Kidney capillary endothelial cell (primary cell): ENCODE results near the gene CAMSAP3.

Source experiments
- DNase-seq: peaks from one replicate; pipeline ENCODE4 v3.0.0-alpha.2; 2018; ENCODE audit warnings: low spot score

Gene CAMSAP3

DNA sequence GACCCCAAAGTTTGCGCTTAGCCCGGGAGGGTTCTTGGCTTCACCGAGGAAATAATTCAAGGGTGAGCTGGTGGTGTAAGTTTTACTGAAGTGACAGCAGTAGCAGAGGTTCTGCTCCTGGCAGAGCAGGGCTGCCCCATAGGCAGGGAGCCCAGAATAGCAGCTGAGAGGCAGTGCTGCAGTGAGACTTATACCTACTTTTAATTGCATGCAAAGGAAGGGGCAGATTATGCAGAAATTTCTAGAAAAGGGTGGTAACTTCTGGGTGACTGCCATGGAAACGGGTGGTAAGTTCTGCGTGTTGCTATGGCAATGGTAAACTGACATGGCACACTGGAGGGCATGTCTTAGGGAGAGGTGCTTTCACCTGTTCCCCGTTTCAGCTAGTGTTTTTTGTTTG lies 17.5 kb upstream of the CAMSAP3 start:
- DNase-seq = no peak

DNA sequence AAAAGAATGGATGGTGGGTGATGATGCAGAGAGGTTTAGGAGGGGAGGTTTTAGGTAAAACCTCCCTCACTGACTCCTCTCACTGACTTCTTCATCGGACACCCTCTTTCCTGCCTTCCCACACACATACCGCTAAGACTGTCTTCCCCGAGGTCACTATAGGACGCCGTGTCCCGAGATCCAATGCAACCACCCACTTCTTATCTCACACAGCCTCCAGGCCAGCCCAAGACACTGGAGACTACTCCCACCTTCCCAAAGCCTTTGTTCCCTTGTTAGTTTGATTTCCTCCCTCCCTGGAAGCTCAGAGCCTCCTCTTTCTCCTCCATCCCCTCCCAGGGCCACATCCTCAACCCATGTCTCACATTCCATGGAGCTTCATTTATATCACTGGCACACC lies 16.5 kb upstream of the CAMSAP3 start:
- no peak for DNase-seq

DNA sequence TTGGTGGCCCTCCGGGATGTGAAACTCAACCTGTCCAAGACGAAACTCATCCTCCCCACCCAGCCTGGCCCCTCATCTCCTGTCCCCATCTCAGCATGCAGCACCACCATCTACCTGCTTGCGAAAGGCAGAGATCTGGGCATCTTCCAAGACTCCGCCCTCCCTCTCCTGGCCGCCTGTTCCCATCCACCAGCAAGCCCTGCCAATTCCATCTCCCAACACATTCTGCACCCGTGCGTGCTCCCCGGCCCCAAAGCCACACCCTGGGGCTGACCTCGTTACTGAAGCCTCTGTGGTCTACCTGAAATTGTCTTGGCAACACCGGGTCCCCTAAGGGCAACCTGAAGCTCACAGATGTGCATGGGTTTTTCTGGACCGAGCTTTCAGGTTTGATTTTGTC lies 13.2 kb upstream of the CAMSAP3 start:
- DNase-seq = no peak

DNA sequence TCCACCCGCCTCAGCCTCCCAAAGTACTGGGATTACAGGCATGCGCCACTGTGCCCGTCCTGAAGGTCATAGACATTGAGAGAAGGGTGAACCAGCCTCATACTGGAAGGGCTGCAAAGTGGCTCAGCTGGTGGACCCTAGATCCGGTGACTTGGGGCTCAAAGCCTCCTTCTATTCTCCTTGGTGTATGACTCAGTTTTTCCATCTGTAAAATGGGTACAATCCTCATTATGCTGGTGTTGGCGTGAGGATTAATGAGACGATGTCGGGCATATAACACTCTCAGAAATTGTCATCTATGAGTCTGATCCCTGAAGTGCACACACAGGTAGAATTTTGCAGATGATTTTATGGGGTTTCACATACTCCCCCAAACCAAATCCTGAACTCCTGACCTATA lies 5.8 kb upstream of the CAMSAP3 start:
- DNase-seq = no peak

DNA sequence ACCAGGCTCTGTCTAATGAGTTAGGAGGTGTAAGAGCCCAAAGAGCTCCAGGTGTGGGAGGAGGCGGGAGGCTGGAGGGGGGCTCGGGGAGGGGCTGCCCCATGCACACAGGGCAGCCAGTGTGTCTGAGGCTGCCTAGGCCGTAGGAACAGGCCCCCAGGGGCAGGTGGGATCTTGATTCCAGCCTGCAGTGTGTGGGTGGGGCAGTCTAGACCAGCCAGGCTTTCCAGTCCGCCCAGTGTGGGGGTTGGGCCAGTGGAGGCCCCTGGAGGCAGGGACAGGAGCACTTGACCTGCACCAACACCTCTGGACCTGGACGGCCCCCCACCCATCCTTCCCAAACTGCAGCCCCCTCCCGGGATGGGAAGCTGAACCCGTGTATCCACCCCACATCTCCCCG lies 5.4 kb upstream of the CAMSAP3 start:
- DNase-seq = no peak

DNA sequence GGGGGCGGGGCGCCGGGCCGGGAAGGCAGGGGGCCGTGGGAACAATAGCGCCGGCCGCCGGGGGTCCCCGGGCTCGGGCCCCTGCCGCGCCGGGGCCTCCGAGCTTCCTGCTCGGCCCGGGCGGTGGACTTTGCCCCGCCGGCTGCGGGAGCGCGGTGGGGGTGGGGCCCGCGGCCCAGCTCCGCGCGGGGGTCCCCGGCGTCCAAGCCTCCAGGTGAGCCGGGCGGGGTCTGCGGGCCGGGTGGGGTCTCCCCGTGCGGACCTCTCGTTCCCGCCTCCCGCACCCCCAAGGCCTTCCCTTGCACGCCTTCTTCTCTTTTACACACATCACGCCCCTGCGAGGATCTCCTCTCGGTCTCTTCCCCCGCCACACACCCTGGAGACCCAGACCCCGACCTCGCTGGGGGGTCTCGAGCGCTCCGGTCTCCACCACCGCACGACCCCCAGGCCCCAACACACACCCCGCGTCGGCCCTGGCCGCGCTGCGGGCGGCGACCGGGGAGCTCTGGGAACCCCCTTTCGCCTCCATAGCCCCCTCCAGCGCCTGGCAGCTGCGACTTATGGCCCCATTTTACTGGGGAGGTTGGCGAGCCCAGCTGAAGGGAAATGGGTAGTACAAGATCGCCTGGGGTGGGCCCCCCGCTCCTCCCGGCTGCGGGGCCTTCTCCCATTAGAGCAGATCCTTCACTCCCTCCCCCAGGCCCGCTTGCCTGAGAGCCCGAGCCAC lies 711 bp downstream of the CAMSAP3 start:
- no peak for DNase-seq

DNA sequence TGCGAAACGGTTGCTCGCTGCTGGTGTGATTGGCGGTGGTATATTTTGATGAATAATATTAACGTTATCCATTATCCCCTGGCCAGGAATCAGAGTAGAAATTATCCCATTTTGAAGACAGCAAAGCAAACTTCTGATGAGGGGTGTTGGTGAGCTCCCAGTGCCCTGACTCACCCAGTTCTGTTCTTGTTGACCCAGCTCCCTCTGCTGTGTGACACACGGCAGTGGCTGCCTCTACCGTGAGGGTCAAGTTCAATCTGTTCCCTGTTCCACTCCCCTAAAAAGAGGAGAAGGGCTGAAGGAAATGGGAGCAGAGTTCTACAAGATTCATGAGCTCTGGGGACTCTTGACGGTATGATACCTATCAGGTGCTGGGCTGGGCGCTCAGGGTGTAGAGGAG lies 2.0 kb downstream of the CAMSAP3 start:
- DNase-seq = no peak

DNA sequence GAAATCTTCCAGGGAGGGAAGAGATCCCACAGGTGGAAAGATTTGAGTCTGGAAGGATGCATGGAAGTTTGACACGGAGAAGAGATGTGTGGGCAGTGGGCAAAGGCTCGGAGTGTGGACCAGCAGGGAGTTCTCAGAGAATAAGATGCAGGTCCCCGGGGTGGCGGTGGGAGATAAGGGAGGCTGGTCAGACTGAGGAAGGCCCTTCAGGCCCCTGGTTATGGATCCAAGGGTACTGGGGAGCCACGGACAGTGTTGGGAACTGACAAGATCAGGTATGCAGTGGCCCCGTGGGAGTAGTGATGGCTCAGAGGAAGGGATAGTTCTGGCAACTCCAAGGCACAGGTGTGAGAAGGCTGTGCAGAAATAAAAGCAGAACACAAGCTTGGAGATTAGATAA lies 2.5 kb downstream of the CAMSAP3 start:
- no peak for DNase-seq

DNA sequence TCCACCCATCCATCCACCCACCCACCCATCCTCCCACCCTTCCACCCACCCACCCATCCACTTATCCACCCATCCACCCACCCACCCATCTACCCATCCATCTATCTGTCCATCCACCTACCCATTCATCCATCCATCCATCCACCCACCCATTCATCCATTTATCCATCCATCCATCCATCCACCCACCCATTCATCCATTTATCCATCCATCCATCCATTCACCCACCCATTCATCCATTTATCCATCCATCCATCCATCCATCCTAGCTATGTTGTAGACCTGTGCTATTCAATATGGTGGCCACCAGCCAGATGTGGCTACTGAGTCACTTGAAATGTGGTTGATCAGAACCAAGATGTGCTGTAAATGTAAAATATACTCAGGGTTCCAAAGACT lies 5.1 kb downstream of the CAMSAP3 start:
- DNase-seq = no peak

DNA sequence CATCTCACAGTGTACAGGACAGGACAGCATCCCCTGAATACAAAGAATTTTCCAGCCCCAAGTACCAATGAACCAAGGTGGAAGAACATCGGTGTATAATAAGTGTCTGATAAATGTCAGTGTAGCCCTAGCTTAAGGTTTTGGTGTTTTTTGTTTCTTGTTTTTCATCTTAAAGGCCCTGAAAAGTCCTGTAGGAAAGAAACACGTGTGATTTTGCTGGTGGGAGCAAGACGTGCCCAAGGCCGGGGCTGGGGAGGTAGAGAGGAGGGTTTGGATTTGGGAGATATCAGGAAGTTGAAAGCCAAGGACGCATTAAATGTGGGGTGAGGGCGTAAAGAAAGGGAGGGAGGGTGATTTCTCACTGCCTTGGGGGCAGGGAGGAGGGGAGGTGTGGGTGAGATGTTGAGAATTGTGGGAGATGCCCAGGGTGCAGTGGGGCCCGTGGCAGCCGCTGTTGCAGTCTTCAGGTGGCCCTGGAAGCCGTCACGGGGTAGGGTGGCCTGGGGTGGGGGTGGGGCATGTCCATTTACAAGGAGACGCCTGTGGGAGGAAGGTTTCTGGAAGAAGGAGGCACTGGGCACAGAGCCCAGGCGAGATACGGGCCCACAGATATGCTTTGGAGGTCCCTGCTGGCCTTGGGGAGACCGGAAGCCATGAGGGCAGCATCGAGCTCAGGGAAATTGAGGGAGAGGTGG lies 6.7 kb downstream of the CAMSAP3 start:
- DNase-seq = no peak

DNA sequence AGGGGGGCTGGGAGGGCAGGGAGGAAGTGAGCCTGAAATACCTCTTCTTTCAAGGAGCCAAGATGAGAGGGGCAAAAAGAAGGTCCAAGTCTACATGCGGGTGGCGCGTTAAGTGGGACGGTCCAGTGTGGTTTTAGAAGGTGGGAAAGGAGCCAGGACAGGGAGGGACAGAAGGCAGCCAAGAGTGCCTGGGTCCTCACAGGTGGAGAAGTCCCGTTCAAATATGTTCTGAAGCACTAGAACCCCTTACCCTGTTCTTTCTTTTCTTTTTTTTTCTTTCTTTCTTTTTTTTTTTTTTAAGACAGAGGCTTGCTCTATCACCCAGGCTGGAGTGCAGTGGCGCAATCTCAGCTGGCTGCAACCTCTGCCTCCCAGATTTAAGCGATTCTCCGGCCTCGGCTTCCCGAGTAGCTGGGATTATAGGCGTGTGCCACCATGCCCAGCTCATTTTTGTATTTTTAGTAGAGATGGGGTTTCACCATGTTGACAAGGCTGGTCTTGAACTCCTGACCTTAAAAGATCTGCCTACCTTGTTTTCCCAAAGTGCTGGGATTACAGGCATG lies 7.4 kb downstream of the CAMSAP3 start:
- DNase-seq = no peak

DNA sequence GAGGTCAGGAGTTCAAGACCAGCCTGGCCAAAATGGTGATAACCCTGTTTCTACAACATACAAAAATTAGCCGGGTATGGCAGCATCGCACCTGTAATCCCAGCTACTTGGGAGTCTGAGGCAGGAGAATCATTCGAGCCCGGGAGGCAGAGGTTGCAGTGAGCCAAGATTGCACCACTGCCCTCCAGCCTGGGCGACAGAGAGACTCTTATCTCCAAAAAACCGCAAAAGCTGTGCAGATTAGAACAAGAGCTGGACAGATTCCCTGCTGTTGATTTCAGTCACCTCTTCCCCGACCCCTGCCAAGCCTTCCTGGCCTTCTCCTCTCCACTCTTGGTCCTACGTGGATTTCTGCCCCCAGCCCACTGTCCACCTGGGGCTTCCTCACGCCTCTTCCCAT lies 8.3 kb downstream of the CAMSAP3 start:
- no peak for DNase-seq

DNA sequence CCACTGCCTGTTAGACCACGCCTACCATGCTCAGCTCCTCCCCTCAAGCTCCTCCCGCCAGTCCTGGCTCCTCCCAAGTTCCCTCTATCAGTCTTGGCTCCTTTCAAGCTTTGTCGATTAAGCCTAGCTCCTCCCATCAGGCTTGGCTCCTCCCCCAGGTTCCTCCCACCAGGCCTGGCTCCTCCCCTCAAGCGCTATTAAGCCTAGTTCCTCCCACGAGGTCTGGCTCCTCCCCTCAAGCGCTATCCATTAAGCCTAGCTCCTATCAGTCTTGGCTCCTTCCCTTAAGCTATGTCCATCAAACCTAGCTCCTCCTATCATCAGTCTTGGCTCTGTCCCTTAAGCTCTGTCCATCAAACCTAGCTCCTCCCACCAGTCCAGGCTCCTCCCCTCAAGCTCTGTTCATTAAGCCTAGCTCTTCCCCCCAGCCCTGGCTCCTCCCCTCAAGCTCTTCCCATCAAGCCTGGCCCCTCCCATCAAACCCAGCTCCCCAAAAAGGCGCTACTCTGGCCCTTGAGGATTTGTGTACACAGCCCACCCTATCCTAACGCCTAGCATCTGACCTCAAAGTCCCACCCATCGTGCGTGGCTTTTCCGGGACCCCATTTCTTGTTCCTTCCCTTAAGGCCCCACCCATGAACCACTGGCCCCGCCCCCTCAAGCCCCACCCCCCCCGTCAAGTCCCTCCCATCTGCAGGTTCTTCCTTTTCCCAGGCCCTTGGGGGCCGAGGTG lies 10.0 kb downstream of the CAMSAP3 start:
- DNase-seq = no peak

DNA sequence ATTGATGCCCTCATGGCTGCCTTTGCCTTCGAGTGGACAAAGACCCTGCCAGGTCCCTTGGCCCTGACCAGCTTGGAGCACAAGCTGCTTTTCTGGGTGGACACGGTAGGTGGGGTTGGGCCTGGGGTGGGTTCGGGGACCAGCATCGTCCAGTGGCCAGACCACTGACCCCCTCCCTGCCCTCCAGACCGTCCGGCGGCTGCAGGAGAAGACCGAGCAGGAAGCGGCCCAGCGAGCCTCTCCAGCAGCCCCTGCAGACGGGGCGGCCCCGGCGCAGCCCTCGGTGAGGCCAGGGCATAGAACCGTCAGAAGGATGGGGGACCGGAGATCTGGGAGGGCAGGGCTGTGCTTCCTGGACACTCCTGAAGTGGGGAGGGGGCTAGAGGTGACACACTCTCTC lies 10.6 kb downstream of the CAMSAP3 start:
- DNase-seq = no peak

DNA sequence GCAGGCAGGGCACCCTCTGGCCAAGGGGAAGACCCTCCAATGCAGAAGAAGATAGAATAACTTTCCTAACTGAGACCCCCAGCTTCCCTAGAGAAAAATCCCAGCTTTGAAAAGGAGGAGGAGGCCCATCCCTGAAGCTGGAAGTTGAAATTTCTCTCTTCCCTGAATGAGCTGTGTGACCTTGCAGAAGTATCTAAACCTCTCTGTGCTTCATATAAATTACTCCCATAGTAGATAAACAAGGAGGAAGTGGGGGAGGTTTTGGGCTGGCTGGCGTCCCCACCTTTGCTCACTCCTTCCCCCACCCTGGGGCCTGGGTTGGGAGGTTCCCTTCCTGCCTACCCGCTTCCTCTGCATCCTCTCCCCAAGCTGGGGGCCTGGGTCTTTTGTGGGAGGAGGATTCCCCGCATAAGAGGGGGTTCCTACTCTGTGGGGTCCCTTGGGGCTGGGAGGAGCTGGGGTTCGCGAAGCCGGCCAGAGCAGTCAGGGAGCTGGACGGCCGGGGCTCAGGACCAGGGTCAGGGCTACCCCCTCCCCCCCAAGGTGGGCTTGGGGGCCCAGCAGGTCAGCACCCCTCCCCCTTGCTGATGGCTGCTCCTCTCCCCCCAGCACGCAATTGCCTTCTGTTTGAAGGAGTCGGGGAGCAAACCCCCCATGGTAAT lies 11.7 kb downstream of the CAMSAP3 start:
- no peak for DNase-seq

DNA sequence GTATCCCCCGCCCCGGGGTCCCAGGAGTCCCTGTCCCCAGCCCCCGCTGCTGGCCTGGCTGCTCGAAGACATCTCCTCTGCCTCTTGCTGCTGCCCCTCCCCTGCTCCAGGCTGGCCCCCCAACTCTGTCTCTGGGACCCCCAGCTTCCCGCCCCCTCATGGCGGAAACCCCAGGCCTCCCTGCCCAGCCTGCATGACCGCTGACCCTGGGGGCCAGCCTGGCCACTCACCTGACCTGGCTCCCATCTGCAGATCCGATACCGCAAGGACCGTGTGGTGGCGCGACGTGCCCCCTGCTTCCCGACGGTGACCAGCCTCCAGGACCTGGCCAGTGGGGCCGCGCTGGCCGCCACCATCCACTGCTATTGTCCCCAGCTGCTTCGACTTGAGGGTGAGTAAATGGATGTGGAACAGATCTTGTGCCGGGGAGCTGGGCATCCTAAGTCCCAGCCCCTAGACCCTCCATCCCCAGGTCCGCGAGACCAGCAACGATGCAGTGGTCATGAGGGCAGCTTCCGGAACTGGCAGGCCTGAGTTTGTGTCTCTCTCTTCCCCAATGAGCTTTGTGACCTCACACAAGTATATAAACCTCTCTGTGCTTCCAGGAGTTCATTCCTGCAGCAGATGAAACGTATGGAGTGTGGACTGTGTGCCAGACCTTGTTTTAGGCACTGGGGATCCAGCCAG lies 12.4 kb downstream of the CAMSAP3 start:
- DNase-seq = no peak

DNA sequence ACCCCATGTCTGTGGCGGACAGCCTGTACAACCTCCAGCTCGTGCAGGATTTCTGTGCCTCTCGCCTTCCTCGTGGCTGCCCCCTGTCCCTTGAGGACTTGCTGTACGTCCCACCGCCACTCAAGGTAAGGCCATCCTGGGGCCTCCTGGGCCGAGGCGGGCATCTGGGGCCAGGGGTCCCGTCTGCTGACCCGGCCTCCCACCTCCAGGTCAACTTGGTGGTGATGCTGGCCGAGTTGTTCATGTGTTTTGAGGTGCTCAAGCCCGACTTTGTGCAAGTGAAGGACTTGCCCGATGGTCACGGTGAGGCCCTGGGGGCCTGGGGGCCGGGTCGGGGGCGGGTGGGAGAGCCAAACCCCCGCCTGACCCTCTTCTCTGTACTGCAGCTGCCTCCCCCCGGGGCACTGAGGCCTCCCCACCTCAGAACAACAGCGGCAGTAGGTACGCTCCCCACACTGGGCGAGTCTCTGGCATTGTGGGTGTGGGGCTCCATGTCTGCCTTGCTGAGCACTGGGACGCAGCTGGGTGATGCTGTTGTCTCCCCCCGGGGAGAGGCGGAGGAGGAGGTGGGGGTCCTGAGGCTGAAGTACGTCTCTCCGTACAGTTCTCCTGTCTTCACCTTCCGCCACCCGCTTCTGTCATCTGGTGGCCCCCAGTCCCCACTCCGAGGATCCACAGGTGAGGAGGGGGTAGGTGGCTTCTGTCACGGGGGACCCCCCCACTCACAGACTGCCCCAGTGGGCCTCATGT lies 15.0 kb downstream of the CAMSAP3 start:
- DNase-seq = no peak

DNA sequence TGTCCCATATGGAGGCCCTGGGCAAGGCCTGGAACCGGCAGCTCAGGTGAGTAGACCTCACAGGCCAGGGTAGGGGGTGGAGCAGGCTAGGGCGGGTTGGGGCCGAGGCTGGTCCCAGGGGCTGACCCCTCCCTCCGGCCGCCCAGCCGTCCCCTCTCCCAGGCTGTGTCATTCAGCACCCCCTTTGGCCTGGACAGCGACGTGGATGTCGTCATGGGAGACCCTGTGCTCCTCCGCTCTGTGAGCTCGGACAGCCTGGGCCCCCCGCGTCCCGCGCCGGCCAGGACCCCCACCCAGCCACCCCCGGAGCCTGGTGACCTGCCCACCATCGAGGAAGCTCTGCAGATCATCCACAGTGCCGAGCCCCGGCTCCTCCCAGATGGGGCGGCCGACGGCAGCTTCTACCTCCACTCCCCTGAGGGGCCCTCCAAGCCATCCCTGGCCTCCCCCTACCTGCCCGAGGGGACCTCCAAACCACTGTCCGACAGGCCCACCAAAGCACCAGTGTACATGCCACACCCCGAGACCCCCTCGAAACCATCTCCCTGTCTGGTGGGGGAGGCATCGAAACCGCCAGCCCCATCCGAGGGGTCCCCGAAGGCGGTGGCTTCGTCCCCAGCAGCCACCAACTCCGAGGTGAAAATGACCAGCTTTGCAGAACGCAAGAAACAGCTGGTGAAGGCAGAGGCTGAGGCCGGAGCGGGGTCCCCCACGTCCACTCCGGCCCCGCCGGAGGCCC lies 16.0 kb downstream of the CAMSAP3 start:
- no peak for DNase-seq

DNA sequence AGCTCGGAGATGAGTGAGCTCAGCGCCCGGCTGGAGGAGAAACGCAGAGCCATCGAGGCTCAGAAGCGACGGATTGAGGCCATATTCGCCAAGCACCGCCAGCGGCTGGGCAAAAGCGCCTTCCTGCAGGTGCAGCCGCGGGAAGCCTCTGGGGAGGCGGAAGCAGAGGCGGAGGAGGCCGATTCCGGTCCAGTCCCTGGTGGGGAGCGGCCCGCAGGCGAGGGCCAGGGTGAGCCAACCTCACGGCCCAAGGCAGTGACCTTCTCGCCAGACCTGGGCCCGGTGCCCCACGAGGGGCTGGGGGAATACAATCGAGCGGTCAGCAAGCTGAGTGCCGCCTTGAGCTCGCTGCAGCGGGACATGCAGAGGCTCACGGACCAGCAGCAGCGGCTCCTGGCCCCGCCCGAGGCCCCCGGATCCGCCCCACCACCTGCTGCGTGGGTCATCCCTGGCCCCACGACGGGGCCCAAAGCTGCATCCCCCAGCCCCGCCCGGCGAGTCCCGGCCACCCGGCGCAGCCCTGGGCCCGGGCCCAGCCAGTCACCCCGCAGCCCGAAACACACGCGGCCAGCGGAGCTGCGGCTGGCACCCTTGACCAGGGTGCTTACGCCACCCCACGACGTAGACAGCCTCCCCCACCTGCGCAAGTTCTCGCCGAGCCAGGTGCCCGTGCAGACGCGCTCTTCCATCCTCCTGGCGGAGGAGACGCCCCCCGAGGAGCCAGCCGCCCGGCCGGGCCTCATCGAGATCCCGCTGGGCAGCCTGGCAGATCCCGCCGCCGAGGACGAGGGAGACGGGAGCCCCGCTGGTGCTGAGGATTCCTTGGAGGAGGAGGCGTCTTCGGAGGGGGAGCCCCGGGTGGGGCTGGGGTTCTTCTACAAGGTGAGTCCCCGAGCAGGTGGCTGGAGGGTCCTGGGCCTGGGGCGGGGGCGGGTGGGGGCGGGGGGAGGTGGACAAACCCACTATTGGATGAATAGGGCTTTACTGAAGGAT lies 16.9 kb downstream of the CAMSAP3 start:
- no peak for DNase-seq
